HEK293 (cell line): ENCODE results near the gene ERMP1.

ENCODE experiments used
- CTCF ChIA-PET: fragments of 350-600 bp; formaldehyde crosslinking; extraction: SDS; loops from one replicate; lab custom pipeline; 2021; ENCODE audit warnings: antibody characterized with exemption; lab: Yijun Ruan, JAX
- POLR2A ChIA-PET: fragments of 300-600 bp; formaldehyde crosslinking; extraction: SDS; loops from one replicate; lab custom pipeline; 2020; ENCODE audit warnings: antibody characterized with exemption, inconsistent platforms; lab: Yijun Ruan, JAX
- H3K27ac ChIP-seq: fragments of 200-500 bp; sonication (Bioruptor generic); 2 replicates; pipeline ENCODE4 v1.5.1; 2014; ENCODE audit warnings: low read depth, low read length, control low read depth, inconsistent platforms; ENCODE audit errors: extremely low read depth
- H3K36me3 ChIP-seq, 2 experiments: fragments of 200-500 bp in 1 of 2; sonication (Bioruptor generic) in 1 of 2; 1 replicate in 1 of 2; 2 replicates in 1 of 2; pipeline ENCODE4 v1.5.1; 2014 to 2017; ENCODE audit warnings: inconsistent platforms in 2 of 2, low read length in 2 of 2; ENCODE audit not compliant: control insufficient read depth in 2 of 2, insufficient read depth in 1 of 2
- H3K4me1 ChIP-seq: fragments of 200-500 bp; sonication (Bioruptor generic); 2 replicates; pipeline ENCODE4 v1.5.1; 2014; ENCODE audit warnings: mild to moderate bottlenecking, low read length, inconsistent platforms; ENCODE audit not compliant: control insufficient read depth, insufficient read depth
- H3K4me3 ChIP-seq: 2 replicates; pipeline ENCODE4 v1.5.1; 2011; ENCODE audit warnings: low read depth, mild to moderate bottlenecking, control low read depth, low read length, moderate library complexity
- H3K9me3 ChIP-seq: fragments of 200-500 bp; sonication (Bioruptor generic); 2 replicates; pipeline ENCODE4 v1.5.1; 2014; ENCODE audit warnings: low read depth, low read length, inconsistent platforms; ENCODE audit not compliant: control insufficient read depth, insufficient read depth
- ATF2 ChIP-seq: fragments of 450-650 bp; formaldehyde crosslinking; IDR thresholded peaks from 2 replicates; pipeline ENCODE4 v1.5.1; 2016; ENCODE audit warnings: missing biosample characterization, missing genetic modification characterization, low read depth
- BCL6B ChIP-seq: fragments of 450-650 bp; formaldehyde crosslinking; IDR thresholded peaks from 2 replicates; pipeline ENCODE4 v1.5.1; 2017; ENCODE audit warnings: missing biosample characterization, missing genetic modification characterization
- GLIS1 ChIP-seq: fragments of 450-650 bp; formaldehyde crosslinking; IDR thresholded peaks from 2 replicates; pipeline ENCODE4 v1.5.1; 2016; ENCODE audit warnings: missing biosample characterization, missing genetic modification characterization
- KLF17 ChIP-seq: fragments of 450-650 bp; formaldehyde crosslinking; IDR thresholded peaks from 2 replicates; pipeline ENCODE4 v1.5.1; 2016; ENCODE audit warnings: missing biosample characterization, missing genetic modification characterization
- PBX3 ChIP-seq: sonication (generic); formaldehyde crosslinking; IDR thresholded peaks from 2 replicates; pipeline ENCODE4 v1.8.1; 2022; ENCODE audit warnings: mild to moderate bottlenecking, moderate library complexity, missing genetic modification reagents
- REST ChIP-seq: fragments of 450-650 bp; formaldehyde crosslinking; IDR thresholded peaks from 2 replicates; pipeline ENCODE4 v1.5.1; 2016; ENCODE audit warnings: missing biosample characterization, missing genetic modification characterization
- SP7 ChIP-seq: fragments of 450-650 bp; formaldehyde crosslinking; IDR thresholded peaks from 2 replicates; pipeline ENCODE4 v1.5.1; 2016; ENCODE audit warnings: missing biosample characterization, missing genetic modification characterization
- ZBTB49 ChIP-seq: fragments of 450-650 bp; formaldehyde crosslinking; IDR thresholded peaks from 2 replicates; pipeline ENCODE4 v1.5.1; 2016; ENCODE audit warnings: missing biosample characterization, missing genetic modification characterization, low read depth
- ZNF174 ChIP-seq: fragments of 450-650 bp; formaldehyde crosslinking; IDR thresholded peaks from 2 replicates; pipeline ENCODE4 v1.5.0; 2017; ENCODE audit warnings: missing biosample characterization, mild to moderate bottlenecking, missing genetic modification characterization
- ZNF221 ChIP-seq: fragments of 450-650 bp; formaldehyde crosslinking; IDR thresholded peaks from 2 replicates; pipeline ENCODE4 v1.5.1; 2017; ENCODE audit warnings: missing biosample characterization, missing genetic modification characterization, borderline replicate concordance
- ZNF223 ChIP-seq: fragments of 450-650 bp; formaldehyde crosslinking; IDR thresholded peaks from 2 replicates; pipeline ENCODE4 v1.5.1; 2016; ENCODE audit warnings: missing biosample characterization, missing genetic modification characterization
- ZNF239 ChIP-seq: fragments of 450-650 bp; formaldehyde crosslinking; IDR thresholded peaks from 2 replicates; pipeline ENCODE4 v1.5.1; 2016; ENCODE audit warnings: missing biosample characterization, missing genetic modification characterization
- ZNF341 ChIP-seq: fragments of 450-650 bp; formaldehyde crosslinking; IDR thresholded peaks from 2 replicates; pipeline ENCODE4; 2016; ENCODE audit warnings: low read depth, missing biosample characterization, missing genetic modification characterization
- ZNF37A ChIP-seq: fragments of 450-650 bp; IDR thresholded peaks from 2 replicates; pipeline ENCODE4 v1.5.1; 2018; ENCODE audit warnings: missing biosample characterization, missing genetic modification characterization
- ZNF416 ChIP-seq: fragments of 450-650 bp; formaldehyde crosslinking; IDR thresholded peaks from 2 replicates; pipeline ENCODE4 v1.5.1; 2016; ENCODE audit warnings: missing biosample characterization, missing genetic modification characterization
- ZNF548 ChIP-seq: fragments of 450-650 bp; formaldehyde crosslinking; IDR thresholded peaks from 2 replicates; pipeline ENCODE4 v1.5.1; 2016; ENCODE audit warnings: missing biosample characterization, missing genetic modification characterization
- ZNF654 ChIP-seq: fragments of 450-650 bp; formaldehyde crosslinking; IDR thresholded peaks from 2 replicates; pipeline ENCODE4 v1.5.1; 2016; ENCODE audit warnings: low read depth, missing biosample characterization, missing genetic modification characterization
- ZNF664 ChIP-seq: fragments of 450-650 bp; formaldehyde crosslinking; IDR thresholded peaks from 2 replicates; pipeline ENCODE4 v1.5.1; 2016; ENCODE audit warnings: missing biosample characterization, missing genetic modification characterization
- ZNF76 ChIP-seq: fragments of 450-650 bp; formaldehyde crosslinking; IDR thresholded peaks from 2 replicates; pipeline ENCODE4; 2016; ENCODE audit warnings: low read depth, missing biosample characterization, missing genetic modification characterization, borderline replicate concordance

Gene ERMP1

GRCh38 chr9:5743109-5743508 is 89.8 kb downstream of the ERMP1 start:
- Histone ChIP-seq H3K4me1 (no peaks in the 10 kb centered on the region), H3K4me3 (no peak overlapping the region), H3K9me3 (no peaks in the 10 kb centered on the region)
- ChIA-PET POLR2A (no interaction called here), CTCF (interaction anchor here (0.7 kb wide), 1 partner anchor 43 kb away, joined by 4 read pairs; no protein-coding TSS in a partner anchor)
- TF ChIP-seq PBX3 (CRISPR knock-in tag) (no peak), KLF17 (no peak), ZNF341 (no peak), ZNF174 (tag by site-specific recombination) (no peak), ZNF223 (tag by site-specific recombination) (no peak), ZNF221 (tag by site-specific recombination) (no peak), ZNF664 (tag by site-specific recombination) (no peak), ZNF548 (tag by site-specific recombination) (no peak), ATF2 (tag by site-specific recombination) (no peak), BCL6B (no peak), ZBTB49 (tag by site-specific recombination) (no peak), ZNF416 (tag by site-specific recombination) (no peak), ZNF239 (tag by site-specific recombination) (no peak), SP7 (tag by site-specific recombination) (no peak), REST (tag by site-specific recombination) (no peak), GLIS1 (tag by site-specific recombination) (no peak), ZNF654 (no peak), ZNF37A (tag by site-specific recombination) (no peak), ZNF76 (tag by site-specific recombination) (no peak)
- TF ChIP-seq, all 188 proteins: peak for 0
- no peak overlapping the region for H3K27ac ChIP-seq
- H3K36me3 ChIP-seq = peaks cover 4 to 55% of the 10 kb centered on the region in 2 experiments; a peak in 2 of 3 replicates
